Glomerular visceral epithelial cell (primary cell): ENCODE data around the gene ENG.
"Not testable (repeated sequence)": the region's sequence is repeated elsewhere in the genome, so short reads cannot be mapped to it uniquely, and the experiment has no call there.

Experiments
- DNase-seq: peaks from one replicate; pipeline ENCODE4 v3.0.0-alpha.2; 2016; ENCODE audit errors: extremely low spot score

The ENG gene

DNA sequence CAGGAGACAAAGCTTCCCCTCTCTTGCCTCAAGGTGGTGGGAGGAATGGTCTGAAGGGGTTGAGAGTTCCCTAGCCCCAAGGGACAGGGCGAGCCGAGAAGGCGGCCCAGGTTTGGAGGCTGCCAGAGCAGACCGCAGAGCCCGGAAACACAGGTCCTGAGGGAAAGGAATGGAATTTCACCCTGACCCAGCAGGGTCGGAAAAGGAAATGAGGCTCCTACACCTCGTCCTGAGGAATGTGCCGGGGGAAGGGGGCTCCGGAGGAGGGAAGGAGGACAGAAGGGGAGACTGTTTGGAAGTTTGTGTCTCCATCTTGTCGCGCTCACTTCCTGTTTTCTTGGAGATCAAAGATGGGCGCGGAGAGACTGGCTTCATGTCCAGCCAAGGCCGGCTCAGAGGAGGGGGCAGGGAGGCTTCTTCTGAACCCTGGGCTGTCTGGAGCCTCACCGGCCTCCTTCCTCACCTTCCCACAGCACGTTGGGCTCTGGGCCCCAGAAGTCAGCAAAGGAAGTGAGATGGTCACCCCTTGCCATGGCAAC, 9.6 kb downstream of the ENG start:
- DNase-seq = no peak

GRCh38 chr9:127841087-127841835, 13.2 kb downstream of the ENG start:
- no peak for DNase-seq

DNA sequence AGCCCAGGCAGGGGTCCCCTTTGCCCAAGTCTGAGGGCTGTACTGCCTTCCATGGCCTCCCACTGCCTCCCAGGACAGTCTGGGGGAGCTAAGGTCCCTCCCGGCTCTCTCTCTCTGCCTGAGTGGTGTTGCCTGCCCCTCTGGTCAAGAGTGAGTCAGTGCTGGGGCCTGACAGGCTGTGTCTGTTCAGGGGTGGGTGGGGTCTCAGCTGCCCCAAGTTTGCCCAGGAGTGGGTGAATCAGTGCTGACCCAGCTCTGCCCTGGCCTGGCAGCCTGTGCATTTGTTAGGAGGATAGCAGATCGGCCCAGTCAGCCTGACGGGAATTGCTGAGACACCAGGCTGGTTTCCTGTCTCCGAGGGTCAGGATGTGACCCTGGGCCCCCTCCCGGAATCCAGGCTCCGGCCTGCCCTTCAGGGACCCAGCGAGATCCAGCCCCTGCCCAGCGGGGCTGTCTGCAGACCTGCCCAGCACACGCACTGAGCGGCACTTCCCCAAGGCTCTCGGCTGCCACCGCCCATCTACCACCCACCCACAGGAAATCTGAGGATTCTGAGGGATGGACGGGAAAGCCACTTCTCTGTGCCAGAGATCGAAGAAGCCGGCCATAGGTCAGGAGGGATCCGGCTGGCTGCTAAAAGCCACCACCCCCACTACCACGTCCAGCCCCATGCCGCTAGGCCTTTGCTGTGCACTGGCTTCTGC, 15.9 kb downstream of the ENG start:
- DNase-seq = peak; percentile 95

DNA sequence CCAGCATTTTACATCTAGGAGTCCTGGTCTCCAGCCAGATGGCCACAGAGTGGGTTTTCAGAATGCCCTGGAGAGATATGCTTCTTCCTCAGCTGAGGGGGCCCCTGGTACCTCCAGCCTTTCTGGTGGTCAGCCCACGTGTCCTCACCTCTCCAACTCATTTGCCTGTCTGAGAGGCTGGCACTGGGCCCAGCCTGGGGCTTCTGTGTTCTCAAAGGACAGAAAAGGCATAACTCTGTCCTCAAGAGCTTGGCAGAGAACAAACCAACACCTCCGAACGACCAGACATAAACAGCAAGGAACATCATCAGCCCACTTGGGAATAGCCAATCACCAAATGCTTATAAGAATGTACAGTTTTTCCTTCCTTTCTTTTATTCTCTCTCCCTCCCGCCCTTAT, 17.1 kb downstream of the ENG start:
- DNase-seq = peak; percentile 26

DNA sequence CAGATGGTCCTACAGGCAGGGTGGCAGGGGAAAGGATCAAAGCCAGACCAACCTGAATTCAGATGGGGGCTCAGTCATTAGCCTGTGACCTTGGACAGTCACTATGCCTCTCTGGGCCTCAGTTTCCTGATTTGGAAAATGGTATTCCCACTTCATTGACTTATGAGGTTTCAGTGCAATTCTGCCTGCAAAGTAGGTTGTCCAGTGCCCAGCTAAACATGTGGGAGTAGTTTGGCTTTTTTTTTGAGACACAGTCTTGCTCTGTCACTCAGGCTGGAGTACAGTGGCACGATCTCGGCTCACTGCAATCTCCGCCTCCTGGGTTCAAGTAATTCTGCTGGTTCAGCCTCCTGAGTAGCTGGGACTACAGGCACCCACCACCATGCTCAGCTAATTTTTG, 17.9 kb downstream of the ENG start:
- not testable (repeated sequence) for DNase-seq

- DNase-seq = peak; percentile 54
Measured at GRCh38 chr9:127835991-127836516, 18.4 kb downstream of the ENG start.

- no peak for DNase-seq
Measured at GRCh38 chr9:127833555-127833954, 20.9 kb downstream of the ENG start.

GRCh38 chr9:127832248-127832647, 22.2 kb downstream of the ENG start:
- DNase-seq = no peak

DNA sequence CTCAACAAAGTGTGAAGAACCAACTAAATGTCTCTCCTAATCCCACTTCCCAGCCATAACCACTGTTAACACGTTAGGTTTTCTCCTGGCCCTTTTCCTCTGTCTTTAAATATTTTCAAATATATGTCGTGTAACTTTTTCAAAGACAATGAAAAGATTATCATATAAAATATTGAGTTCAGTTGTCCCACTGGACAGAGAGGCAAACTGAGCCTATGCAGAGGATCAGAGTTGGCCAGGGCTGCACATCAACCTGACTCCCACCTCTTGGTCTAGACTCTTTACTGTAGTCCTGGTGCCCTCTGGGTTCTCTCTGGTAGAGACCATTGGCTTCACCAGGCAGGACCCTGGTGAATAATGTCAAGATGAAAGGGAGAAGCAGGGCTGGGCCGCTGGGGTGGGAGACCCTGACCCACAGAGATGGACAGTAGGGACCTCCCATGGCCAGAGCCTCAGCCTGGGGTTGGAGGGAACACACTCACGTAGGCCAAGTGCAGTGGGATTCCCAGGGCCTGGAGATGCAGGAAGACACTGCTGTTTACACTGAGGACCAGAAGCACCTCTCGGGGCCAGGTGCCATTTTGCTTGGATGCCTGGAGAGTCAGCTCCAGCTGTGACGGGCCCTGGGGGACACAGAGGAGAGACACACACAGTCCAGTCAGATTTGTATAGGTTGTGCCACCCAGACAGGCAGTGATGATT, 25.1 kb downstream of the ENG start:
- DNase-seq = no peak

DNA sequence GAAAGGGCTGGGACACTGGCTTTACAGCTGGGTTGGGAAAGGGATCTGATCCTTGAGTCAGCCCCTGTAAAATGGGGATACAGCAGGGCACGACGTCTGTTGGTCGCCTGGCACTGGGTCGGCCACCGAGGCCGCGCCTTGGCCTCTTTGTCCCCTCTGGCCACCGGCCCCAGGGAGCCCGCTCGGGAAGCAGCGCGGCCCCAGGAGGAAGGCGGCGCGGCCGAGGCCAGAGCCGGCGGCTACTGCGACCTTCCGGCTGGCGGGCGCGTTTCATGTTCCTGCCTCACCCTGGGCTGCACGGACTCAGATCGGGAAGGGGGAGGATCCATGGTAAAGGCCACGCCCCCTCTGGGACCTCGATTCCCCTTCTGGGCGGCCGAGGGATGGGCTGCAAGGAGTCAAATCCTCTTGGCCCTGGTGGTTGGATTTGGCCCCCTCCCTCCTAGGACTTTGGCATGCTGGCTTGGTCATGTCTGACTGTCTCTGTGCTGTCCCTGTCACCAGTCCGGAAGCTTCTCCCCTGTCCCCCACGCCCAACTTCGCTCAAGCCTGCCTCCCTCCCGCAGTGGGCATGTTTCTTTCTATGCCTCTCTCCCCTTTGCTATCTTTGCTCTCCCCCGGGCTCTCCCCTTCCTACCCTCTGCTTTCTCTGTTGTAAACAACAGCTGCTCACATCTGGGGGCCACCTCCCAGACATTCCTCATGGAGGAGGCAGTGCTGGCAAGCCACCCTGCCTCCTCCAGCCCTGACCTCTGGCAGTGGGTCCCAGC, 26.0 kb downstream of the ENG start:
- DNase-seq = no peak

GRCh38 chr9:127826253-127826913, 28.1 kb downstream of the ENG start:
- DNase-seq = no peak

DNA sequence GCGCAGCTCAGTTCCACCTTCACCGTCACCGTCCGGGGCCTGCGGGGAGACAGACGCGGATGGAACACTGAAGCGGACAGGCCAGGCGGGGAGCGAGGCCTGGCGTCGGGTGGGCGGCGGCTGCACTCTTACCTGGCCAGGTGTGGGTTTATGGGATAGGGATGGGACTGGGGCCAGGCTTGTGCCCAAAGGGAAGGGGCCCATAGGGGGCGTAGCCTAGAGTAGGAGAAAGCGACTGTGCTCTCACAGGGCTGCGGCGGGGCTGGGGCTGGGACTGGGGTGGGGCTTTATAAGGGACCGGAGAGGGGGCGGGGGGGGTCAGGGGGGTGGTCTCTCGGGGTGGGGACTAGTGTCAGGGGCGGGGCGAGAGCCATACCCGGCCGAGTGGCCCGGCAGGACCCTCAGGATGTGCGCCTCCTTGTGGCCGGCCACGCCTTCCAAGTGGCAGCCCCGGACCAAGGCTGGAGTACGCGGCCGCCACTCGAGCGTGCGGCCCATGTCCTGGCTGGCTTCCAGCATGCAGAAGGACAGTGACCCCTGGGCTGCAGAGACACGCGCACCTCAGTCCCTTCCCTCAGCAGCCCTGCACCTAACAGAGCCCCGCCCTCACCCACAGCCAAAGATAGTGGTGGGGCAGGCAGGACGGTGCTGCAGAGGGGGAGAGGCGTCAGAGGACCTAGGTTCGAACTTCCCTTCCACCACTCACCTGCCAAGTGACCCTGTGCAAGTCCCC, 29.0 kb downstream of the ENG start:
- DNase-seq = no peak

DNA sequence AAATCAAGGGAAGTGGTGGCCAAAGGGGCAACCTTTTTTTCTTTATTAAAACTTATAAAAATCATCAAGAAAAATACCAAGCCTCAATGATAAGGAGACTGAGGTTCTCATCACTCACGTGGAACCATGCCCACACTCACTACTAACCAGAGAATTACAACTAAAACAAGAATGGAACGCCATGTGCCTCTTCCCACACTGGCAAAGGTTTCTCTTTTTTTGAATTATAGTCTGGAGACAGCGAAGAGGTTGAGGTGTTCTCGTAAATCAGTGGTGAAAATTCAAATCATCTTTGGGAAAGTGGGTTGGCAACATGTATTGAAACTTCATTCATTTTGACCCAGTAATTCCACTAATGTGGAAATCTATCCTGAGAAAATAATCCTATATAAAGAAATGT, 32.4 kb downstream of the ENG start:
- DNase-seq = no peak

- no peak for DNase-seq
Measured at GRCh38 chr9:127818574-127818973, 35.9 kb downstream of the ENG start.

DNA sequence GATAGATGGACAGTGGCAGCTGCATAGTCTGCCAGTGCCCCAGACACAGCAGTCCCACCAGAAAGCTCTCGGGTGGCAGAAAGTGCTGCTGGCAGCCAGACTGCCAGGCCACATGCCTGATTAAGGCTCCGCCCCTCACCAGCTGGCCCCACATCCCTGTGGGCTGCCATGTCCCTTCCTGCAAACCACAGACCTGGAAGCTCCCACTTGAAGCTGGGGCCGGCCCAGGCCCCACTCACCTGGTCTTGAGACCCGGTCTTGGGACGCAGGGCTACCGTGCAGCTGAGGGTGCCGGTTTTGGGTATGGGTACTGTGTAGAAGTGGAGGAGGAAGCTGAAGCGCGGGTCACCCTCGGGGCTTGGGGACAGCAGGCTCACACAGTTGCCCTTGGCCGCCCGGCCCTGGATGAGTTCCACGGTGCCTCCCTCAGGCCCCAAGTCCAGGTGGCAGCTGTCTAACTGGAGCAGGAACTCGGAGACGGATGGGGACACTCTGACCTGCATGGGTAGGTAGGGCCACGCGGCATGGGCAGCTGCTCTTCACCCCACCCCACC, 36.5 kb downstream of the ENG start:
- no peak for DNase-seq

DNA sequence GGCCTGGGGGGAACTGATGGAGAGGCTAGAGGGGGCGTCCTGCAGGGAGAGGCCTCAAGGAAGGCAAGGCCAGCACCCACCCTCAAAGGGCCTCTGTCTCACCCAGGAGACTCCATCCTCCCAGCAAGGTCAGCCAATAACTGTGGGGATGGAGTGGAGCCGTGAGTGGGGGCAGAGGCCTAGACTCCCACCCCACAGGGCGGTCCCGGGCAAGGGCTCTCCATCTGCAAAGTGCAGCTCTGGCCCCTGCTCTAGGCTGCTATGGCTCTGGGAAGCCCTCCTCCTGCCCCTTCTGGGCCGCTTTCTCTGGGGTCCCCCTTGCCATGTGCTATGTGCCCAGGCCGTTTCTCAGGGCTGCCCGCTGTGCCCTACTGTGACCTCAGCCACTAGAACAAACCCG, 37.7 kb downstream of the ENG start:
- no peak for DNase-seq

DNA sequence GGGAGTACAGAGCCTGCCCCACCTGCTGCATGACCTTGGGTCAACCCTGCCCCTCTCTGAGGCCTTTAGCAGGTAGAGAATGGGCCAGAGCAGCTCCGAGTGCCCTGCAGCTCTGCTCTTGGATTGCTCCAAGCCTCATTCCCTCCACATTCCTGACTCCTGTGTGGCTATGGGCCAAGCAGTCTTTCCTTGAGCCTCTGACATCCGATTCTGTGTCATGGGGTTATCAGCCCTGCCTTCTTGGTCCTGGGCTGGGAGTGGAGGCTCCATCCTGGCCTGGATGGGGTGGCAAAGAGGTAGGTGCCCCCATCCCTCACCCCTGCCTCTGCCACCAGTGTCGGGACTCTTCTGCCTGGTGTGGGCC, 38.1 kb downstream of the ENG start:
- no peak for DNase-seq

- no peak for DNase-seq
Measured at GRCh38 chr9:127815512-127816361, 38.7 kb downstream of the ENG start.
